ENCODE results near the gene TTC9C. TPM values are rescaled to one million over a fixed set of nuclear protein-coding genes. Genes with fewer than 3 reads are reported as not detected.
A peak's percentile ranks its signal among the peaks of the same experiment; 100 is the strongest.
"Not testable (repeated sequence)": the region's sequence is repeated elsewhere in the genome, so short reads cannot be mapped to it uniquely, and the experiment has no call there.

Gene TTC9C
- total and polyA plus RNA-seq, 11 donors: 7.4 to 23.5 (median 13.9) TPM

DNA sequence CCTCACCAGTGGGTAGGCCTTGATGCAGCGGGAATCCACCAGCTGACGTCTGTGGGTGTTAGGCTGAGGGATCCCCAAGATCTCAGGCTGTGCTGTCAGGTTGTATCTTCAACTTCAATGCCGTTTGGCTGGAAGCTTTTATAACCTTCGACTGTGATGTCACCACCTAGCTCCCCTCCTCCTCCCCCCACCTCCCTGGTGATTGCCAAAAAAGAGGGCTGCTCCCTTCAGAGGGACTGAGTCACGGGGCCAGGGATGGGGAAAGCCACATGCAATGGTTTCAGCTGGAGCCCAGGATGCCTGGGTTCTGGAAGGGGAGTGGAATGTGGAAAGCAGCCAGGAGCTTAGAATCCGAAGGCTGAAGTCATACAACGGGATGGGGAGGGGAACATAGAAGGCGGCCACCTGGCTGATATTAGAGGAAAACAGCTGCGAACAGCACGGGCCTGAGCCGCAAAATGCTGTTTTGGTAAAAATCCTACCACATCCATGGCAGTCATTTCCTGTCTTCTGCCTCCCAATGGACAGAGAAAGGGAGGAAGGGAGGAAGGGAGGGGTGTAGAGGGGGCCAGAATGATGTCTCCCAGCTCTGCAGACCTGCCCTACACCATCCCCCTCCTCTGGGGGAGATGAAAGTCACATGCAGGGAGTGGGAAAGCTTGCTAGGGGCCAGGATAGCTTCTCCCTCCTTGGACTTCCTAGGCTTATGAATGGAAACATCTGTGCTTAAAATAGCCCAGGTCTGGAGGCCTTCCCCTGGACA, 38.7 kb upstream of the TTC9C start, which contains the start of gene LRRN4CL:
Gene LRRN4CL (minus strand): TSS at position 110 of the 763 bp plus-strand sequence. CDS start 1,022 bp downstream, outside the sequence.
- intact Hi-C loops (cut with DNase I): loop anchor here (5.0 to 10.0 kb wide), 4 partner anchors 95 to 297 kb away; partner anchors contain the start of gene TUT1 (in 1 of the 10)
- Histone ChIP-seq H3K36me3 (peaks cover 0 to 45% (median 37%) of the 10 kb centered on the region in 9 donors), H3K27ac (peak within 1 kb of the TSS; percentile 15 to 76 (median 66)), H3K4me1 (peaks cover 0 to 30% (median 13%) of the 10 kb centered on the region in 12 donors), H3K4me3 (peak within 1 kb of the TSS in 9 of 12 donors; percentile 34 to 55 (median 42)), H3K27me3 (peaks cover 0 to 7% (median 0%) of the 10 kb centered on the region in 9 donors), H3K9me3 (no peaks in the 10 kb centered on the region)
- TF ChIP-seq POLR2A (IDR thresholded peaks at IDR 0.05): peak in 1 of 2 donors; percentile 38
- TF ChIP-seq, protein P1, sequence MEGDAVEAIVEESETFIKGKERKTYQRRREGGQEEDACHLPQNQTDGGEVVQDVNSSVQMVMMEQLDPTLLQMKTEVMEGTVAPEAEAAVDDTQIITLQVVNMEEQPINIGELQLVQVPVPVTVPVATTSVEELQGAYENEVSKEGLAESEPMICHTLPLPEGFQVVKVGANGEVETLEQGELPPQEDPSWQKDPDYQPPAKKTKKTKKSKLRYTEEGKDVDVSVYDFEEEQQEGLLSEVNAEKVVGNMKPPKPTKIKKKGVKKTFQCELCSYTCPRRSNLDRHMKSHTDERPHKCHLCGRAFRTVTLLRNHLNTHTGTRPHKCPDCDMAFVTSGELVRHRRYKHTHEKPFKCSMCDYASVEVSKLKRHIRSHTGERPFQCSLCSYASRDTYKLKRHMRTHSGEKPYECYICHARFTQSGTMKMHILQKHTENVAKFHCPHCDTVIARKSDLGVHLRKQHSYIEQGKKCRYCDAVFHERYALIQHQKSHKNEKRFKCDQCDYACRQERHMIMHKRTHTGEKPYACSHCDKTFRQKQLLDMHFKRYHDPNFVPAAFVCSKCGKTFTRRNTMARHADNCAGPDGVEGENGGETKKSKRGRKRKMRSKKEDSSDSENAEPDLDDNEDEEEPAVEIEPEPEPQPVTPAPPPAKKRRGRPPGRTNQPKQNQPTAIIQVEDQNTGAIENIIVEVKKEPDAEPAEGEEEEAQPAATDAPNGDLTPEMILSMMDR (IDR thresholded peaks at IDR 0.05): no peak
- 36 to 54% (median 52%) methylated on average over 11 of the region's 11 CpGs for WGBS, 4 donors
- DNase-seq (peak; percentile 72 to 88 (median 78)), ATAC-seq (peak; percentile 62 to 88 (median 86))

DNA sequence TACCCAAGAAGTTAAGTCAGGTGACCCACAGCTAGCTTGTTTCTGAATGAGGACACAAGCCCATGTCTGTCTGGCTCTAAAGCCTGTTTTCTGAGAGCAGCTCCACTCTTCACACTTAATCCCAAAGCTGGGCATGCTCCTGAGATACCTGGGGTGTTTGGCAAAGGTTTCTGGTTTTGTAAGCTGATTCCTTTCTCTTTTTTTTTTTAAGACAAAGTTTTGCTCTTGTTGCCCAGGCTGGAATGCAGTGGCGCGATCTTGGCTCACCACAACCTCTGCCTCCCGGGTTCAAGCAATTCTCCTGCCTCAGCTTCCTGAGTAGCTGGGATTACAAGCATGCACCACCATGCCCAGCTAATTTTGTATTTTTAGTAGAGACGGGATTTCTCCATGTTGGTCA, 34.7 kb upstream of the TTC9C start:
- peaks cover 0 to 51% (median 39%) of the 10 kb centered on the region in 9 donors for H3K36me3 ChIP-seq
- 75 to 88% (median 82%) methylated on average over 4 of the region's 4 CpGs for WGBS, 4 donors
- intact Hi-C loops (cut with DNase I): loop anchor here (2.0 to 10.0 kb wide), 6 partner anchors 13 to 301 kb away; partner anchors contain the start of gene TUT1 (in 1 of the 10)
- not testable (repeated sequence) for DNase-seq, ATAC-seq, H3K27me3 ChIP-seq, H3K9me3 ChIP-seq, H3K4me3 ChIP-seq, H3K27ac ChIP-seq
- H3K4me1 ChIP-seq: peaks cover 0 to 26% (median 16%) of the 10 kb centered on the region in 12 donors

DNA sequence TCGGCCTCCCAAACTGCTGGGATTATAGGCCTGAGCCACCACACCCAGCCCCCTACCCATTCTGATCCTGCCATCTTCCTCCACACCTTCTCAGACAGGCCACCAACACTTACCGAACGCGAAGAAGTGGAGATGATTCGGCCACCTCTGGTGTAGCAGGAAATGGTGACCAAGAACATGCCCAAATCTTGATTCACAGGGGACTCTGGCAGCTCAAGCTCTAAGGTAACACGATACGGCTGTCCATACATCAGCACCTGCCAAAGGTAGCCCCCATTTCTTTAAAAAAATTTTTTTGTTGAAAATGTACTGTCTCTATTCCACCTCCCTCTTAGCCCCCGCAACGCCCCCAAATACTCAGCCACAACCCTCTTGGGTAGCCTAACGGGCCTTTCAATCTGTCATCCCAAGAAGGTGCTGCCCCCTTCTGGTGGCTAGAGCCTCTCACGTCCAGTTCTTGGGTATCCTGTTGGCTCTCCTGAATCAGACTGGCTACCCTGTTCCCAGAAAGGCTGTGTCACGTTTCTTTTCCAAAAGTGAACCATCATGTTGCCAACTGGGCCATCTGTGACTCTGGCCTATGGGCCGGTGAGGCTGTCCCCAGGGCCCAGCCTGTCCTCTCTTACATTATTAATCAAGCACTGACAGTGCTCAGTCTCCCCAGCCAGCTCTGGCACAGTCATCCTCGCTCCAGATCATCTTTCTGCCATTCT, 33.7 kb upstream of the TTC9C start:
- DNase-seq (peak; percentile 80 to 90 (median 83)), ATAC-seq (peak; percentile 57 to 85 (median 78))
- H3K4me3 ChIP-seq: no peak overlapping the region
- TF ChIP-seq, protein P1 (IDR thresholded peaks at IDR 0.05): peak; percentile 69 to 90 (median 81)
- TF ChIP-seq POLR2A (IDR thresholded peaks at IDR 0.05): no peak
- intact Hi-C loops (cut with DNase I): loop anchor here (2.0 to 10.0 kb wide), 6 partner anchors 14 to 302 kb away; partner anchors contain the start of gene TUT1 (in 1 of the 10)
- WGBS, 4 donors: 37 to 47% (median 42%) methylated on average over 14 of the region's 14 CpGs
- H3K27ac ChIP-seq: peak overlapping the region in 5 of 12 donors; percentile 13 to 42 (median 34)
- H3K4me1 ChIP-seq: peaks cover 0 to 21% (median 14%) of the 10 kb centered on the region in 12 donors
- H3K9me3 ChIP-seq: no peaks in the 10 kb centered on the region
- H3K36me3 ChIP-seq: peaks cover 0 to 56% (median 39%) of the 10 kb centered on the region in 9 donors
- no peaks in the 10 kb centered on the region for H3K27me3 ChIP-seq

DNA sequence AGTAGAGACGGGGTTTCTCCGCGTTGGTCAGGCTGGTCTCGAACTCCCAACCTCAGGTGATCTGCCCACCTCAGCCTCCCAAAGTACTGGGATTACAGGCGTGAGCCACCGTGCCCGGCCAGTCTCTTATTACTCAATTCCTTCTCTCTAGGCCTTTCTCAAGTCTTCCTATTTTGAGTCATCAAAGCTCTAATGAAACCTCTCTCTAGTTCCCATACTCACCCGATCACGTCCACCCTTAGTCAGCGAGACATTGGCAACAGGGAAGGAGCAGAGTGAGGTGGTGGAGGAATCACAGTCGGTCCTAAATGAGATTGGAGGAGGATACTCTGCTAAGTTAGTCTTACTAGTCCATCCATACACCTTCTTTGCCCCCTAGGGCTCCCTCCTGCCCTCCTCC, 26.0 kb upstream of the TTC9C start:
- Histone ChIP-seq H3K27me3 (no peaks in the 10 kb centered on the region), H3K4me3 (no peak overlapping the region), H3K27ac (peak overlapping the region in 1 of 12 donors; percentile 51), H3K4me1 (peaks cover 0 to 31% (median 15%) of the 10 kb centered on the region in 12 donors), H3K36me3 (peaks cover 0 to 46% (median 19%) of the 10 kb centered on the region in 9 donors), H3K9me3 (no peaks in the 10 kb centered on the region)
- DNase-seq: no peak
- 91 to 96% (median 94%) methylated on average over 11 of the region's 11 CpGs for WGBS, 4 donors
- TF ChIP-seq POLR2A (IDR thresholded peaks at IDR 0.05): no peak
- TF ChIP-seq, protein P1 (IDR thresholded peaks at IDR 0.05): no peak
- ATAC-seq: no peak
- intact Hi-C loops (cut with DNase I): no loop called here

DNA sequence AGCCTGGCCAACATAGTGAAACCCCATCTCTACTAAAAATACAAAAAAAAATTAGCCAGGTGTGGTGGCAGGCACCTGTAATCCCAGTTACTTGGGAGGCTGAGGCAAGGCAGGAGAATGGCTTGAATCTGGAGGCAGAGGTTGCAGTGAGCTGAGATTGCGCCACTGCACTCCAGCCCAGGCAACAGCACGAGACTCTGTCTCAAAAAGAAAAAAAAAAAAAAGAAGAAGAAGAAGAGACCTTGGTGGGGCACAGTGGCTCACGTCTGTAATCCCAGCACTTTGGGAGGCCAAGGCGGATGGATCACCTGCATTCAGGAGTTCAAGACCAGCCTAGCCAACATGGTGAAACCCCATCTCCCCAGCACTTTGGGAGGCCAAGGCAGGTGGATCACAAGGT, 24.4 kb upstream of the TTC9C start:
- DNase-seq, H3K4me3 ChIP-seq, H3K9me3 ChIP-seq, H3K27ac ChIP-seq, ATAC-seq, H3K27me3 ChIP-seq: not testable (repeated sequence)
- Histone ChIP-seq H3K4me1 (peaks cover 0 to 46% (median 24%) of the 10 kb centered on the region in 12 donors), H3K36me3 (peaks cover 0 to 37% (median 19%) of the 10 kb centered on the region in 9 donors)
- intact Hi-C loops (cut with DNase I): loop anchor here in 1 of 10 donors (2.0 kb wide), 1 partner anchor 21 kb away; no protein-coding TSS in a partner anchor
- 85 to 99% (median 94%) methylated on average over 4 of the region's 4 CpGs for WGBS, 4 donors
